Nephron progenitor cell (in vitro differentiated cells): Measurements from ENCODE around the gene MAX.
A peak's percentile ranks its signal among the peaks of the same experiment; 100 is the strongest.

ENCODE experiments used
- DNase-seq: peaks from one replicate; pipeline ENCODE4 v3.0.0; 2021
- H3K27ac Mint-ChIP-seq: 2 replicates; pipeline ENCODE4 v1.8.0; 2021; ENCODE audit warnings: mild to moderate bottlenecking, moderate library complexity, mixed read lengths
- H3K27me3 Mint-ChIP-seq: 2 replicates; pipeline ENCODE4 v1.8.0; 2021; ENCODE audit warnings: mild to moderate bottlenecking, low read depth, mixed read lengths; ENCODE audit not compliant: poor library complexity
- H3K36me3 Mint-ChIP-seq: 2 replicates; pipeline ENCODE4 v1.8.0; 2021; ENCODE audit warnings: low read depth, mixed read lengths
- H3K4me1 Mint-ChIP-seq: 2 replicates; pipeline ENCODE4 v1.8.0; 2021; ENCODE audit warnings: mixed read lengths
- H3K4me3 Mint-ChIP-seq: 2 replicates; pipeline ENCODE4 v1.8.0; 2021; ENCODE audit warnings: mild to moderate bottlenecking, moderate library complexity, mixed read lengths
- H3K9me3 Mint-ChIP-seq: 2 replicates; pipeline ENCODE4 v1.8.0; 2021; ENCODE audit warnings: mild to moderate bottlenecking, moderate library complexity, mixed read lengths
- CTCF ChIP-seq: fragments of 200-600 bp; sonication (generic); IDR thresholded peaks from 2 replicates; pipeline ENCODE4 v1.5.0; 2021; ENCODE audit warnings: antibody characterized with exemption

The MAX gene

GRCh38 chr14:65052832-65053231 lies 49.5 kb downstream of the MAX start:
- H3K4me3 Mint-ChIP-seq, result no peak overlapping the region
- TF ChIP-seq CTCF, result no peak

GRCh38 chr14:65045709-65046108 lies 56.6 kb downstream of the MAX start:
- Mint-ChIP-seq H3K9me3 (no peaks in the 10 kb centered on the region), H3K27ac (no peak overlapping the region), H3K4me3 (no peak overlapping the region), H3K27me3 (no peaks in the 10 kb centered on the region), H3K36me3 (peaks cover 65% of the 10 kb centered on the region), H3K4me1 (no peaks in the 10 kb centered on the region)
- DNase-seq, result no peak
- no peak for TF ChIP-seq CTCF

More at GRCh38 chr14:65052832-65053231, 49.5 kb downstream of the MAX start:
- Mint-ChIP-seq H3K9me3 (no peaks in the 10 kb centered on the region), H3K36me3 (peaks cover 50% of the 10 kb centered on the region), H3K27ac (no peak overlapping the region), H3K27me3 (peaks cover 3% of the 10 kb centered on the region), H3K4me1 (no peaks in the 10 kb centered on the region)
- no peak for DNase-seq

DNA sequence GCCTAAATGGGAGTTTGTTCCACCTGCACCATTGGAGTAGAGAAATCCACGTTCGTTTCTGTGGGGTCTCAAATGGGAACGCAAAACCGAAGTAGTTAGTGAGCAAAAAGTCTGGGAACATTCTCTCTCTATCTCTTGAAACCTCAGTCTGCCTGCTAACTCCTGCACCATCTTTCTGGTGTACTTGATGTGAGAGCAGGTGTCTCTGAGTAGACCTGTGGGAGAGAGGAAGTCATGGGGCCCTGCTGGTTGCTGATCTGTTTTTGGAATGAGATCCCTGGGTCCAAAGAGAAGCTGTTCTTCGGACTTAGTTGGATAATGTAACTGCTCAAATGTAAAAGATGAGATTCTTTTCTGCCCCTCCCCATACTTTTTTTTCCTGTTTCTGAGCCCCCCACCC lies 57.3 kb downstream of the MAX start:
- Mint-ChIP-seq H3K4me1 (no peaks in the 10 kb centered on the region), H3K4me3 (no peak overlapping the region), H3K9me3 (no peaks in the 10 kb centered on the region), H3K36me3 (peaks cover 64% of the 10 kb centered on the region), H3K27ac (no peak overlapping the region), H3K27me3 (no peaks in the 10 kb centered on the region)
- TF ChIP-seq CTCF, result no peak
- no peak for DNase-seq

DNA sequence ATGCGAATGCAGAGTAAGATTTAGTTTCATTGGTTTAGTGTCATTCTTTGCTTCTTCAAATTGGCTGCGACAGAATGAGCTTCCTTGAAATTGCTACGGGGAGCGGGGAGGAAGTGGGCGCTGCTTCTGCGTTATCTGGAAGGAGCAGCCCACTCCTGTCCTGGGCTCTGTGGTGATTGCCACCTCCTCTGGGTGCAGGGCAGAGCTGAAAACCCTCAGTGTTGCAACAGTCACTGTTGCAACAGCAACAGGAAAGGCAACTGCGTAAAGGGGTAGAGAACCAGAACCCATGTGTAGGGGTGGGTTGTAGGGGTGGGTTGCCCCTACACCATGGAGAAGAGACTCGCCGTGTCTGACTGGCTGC lies 57.7 kb downstream of the MAX start:
- Mint-ChIP-seq H3K36me3 (peaks cover 60% of the 10 kb centered on the region), H3K4me1 (no peaks in the 10 kb centered on the region), H3K9me3 (no peaks in the 10 kb centered on the region), H3K27me3 (no peaks in the 10 kb centered on the region), H3K4me3 (no peak overlapping the region), H3K27ac (peak overlapping the region; percentile 81)
- no peak for DNase-seq
- no peak for TF ChIP-seq CTCF

- Mint-ChIP-seq H3K9me3 (no peaks in the 10 kb centered on the region), H3K4me1 (no peaks in the 10 kb centered on the region), H3K36me3 (peaks cover 65% of the 10 kb centered on the region), H3K4me3 (no peak overlapping the region), H3K27me3 (no peaks in the 10 kb centered on the region), H3K27ac (peak overlapping the region; percentile 81)
- no peak for TF ChIP-seq CTCF
- no peak for DNase-seq
These were observed 58.3 kb downstream of the MAX start for GRCh38 chr14:65043893-65044595.

GRCh38 chr14:65042731-65043372 lies 59.5 kb downstream of the MAX start:
- Mint-ChIP-seq H3K27me3 (no peaks in the 10 kb centered on the region), H3K9me3 (no peaks in the 10 kb centered on the region), H3K36me3 (peaks cover 71% of the 10 kb centered on the region), H3K27ac (no peak overlapping the region), H3K4me3 (no peak overlapping the region), H3K4me1 (no peaks in the 10 kb centered on the region)
- TF ChIP-seq CTCF, result no peak
- no peak for DNase-seq
